ENCODE measurements around the gene NCAPH2. TPM values are rescaled to one million over a fixed set of nuclear protein-coding genes. Genes with fewer than 3 reads are reported as not detected.
A peak's percentile ranks its signal among the peaks of the same experiment; 100 is the strongest.

Gene NCAPH2
- total RNA-seq, 2 donors from 2014 or later: 27.4 to 71.5 TPM

DNA sequence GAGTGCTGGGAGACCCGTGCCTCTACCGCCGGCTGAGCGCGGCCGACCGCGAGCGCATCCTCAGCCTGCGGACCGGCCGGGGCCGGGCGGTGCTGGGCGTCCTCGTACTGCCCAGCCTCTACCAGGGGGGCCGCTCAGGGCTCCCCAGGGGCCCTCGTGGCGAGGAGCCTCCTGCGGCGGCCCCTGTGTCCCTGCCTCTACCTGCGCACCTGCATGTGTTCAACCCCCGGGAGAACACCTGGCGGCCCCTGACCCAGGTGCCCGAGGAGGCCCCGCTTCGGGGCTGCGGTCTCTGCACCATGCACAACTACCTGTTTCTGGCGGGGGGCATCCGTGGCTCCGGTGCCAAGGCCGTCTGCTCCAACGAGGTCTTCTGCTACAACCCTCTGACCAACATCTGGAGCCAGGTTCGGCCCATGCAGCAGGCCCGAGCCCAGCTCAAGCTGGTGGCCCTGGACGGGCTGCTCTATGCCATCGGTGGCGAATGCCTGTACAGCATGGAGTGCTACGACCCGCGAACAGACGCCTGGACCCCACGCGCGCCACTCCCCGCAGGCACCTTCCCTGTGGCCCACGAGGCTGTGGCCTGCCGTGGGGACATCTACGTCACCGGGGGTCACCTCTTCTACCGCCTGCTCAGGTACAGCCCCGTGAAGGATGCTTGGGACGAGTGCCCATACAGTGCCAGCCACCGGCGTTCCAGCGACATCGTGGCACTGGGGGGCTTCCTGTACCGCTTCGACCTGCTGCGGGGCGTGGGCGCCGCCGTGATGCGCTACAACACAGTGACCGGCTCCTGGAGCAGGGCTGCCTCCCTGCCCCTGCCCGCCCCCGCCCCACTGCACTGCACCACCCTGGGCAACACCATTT, 41.1 kb downstream of the NCAPH2 start:
- DNase-seq: no peak

DNA sequence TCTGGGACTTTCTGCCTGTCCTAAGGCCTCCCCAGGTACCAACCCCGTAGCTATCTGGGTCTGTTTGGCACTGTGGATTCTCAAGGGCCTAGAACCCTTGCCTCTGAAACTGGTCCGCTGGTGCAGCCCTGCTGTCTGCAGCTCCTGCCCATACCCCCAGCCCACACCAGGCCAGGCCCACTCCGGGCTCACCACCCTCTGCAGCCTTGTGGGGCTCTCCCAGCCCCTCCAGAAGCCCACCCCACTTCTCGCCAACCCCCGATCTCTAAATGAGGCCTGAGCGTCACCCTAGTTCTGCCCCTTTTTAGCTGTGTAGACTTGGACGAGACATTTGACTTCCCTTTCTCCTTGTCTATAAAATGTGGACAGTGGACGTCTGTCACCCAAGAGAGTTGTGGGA, 42.4 kb downstream of the NCAPH2 start:
- Histone ChIP-seq H3K4me1 (no peaks in the 10 kb centered on the region), H3K9ac (ENCODE audit: low read depth in 2 of 2, low read length in 2 of 2) (no peak overlapping the region), H3K4me3 (no peak overlapping the region), H3K36me3 (no peaks in the 10 kb centered on the region), H3K27ac (no peak overlapping the region), H3K27me3 (peaks cover 32% of the 10 kb centered on the region), H3K9me3 (no peaks in the 10 kb centered on the region)
- intact Hi-C loops (cut with DNase I): no loop called here
- TF ChIP-seq, protein P1, sequence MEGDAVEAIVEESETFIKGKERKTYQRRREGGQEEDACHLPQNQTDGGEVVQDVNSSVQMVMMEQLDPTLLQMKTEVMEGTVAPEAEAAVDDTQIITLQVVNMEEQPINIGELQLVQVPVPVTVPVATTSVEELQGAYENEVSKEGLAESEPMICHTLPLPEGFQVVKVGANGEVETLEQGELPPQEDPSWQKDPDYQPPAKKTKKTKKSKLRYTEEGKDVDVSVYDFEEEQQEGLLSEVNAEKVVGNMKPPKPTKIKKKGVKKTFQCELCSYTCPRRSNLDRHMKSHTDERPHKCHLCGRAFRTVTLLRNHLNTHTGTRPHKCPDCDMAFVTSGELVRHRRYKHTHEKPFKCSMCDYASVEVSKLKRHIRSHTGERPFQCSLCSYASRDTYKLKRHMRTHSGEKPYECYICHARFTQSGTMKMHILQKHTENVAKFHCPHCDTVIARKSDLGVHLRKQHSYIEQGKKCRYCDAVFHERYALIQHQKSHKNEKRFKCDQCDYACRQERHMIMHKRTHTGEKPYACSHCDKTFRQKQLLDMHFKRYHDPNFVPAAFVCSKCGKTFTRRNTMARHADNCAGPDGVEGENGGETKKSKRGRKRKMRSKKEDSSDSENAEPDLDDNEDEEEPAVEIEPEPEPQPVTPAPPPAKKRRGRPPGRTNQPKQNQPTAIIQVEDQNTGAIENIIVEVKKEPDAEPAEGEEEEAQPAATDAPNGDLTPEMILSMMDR (IDR thresholded peaks at IDR 0.05): no peak
- DNase-seq: no peak

More for the DNA sequence above, 41.1 kb downstream of the NCAPH2 start:
- Histone ChIP-seq H3K36me3 (no peaks in the 10 kb centered on the region), H3K27me3 (peaks cover 32% of the 10 kb centered on the region), H3K9ac (ENCODE audit: low read depth in 2 of 2, low read length in 2 of 2) (peak overlapping the region in 1 of 2 donors; percentile 60), H3K4me1 (no peaks in the 10 kb centered on the region), H3K9me3 (no peaks in the 10 kb centered on the region), H3K4me3 (peak overlapping the region; percentile 18), H3K27ac (no peak overlapping the region)
- intact Hi-C loops (cut with DNase I): no loop called here
- TF ChIP-seq, protein P1 (IDR thresholded peaks at IDR 0.05): no peak

DNA sequence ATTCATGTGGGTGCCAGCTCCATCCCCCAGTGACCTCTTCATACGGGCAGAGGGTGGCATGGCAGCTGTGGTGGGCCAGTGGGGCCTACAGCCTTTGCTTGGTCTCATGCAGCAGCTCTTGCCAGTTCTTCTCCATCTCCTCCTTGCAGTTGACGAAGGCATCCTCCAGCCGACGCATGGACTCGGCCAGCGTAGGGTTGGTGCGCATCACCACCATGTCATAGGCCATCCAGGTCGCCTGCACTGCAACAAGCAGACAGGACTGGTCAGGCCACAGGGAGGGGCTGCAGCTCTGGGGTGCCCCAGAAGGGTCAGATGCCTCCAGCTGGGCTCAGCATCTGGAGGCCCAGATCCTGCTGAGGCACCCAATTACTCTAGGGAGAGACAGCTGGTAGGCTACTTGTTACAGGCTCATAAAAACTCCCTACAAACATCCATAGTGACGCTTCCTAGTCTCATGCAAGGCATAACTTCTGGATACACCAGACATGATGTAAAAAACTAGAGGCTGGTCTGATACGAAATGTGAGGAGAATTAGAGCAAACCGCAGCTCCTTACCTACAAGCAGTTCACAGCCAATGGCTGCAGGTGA, 43.2 kb downstream of the NCAPH2 start:
- DNase-seq: no peak
- intact Hi-C loops (cut with DNase I): no loop called here
- no peak overlapping the region for H3K27ac ChIP-seq
- H3K4me1 ChIP-seq: no peaks in the 10 kb centered on the region
- no peaks in the 10 kb centered on the region for H3K36me3 ChIP-seq
- no peak overlapping the region for H3K4me3 ChIP-seq
- H3K9me3 ChIP-seq: no peaks in the 10 kb centered on the region
- TF ChIP-seq, protein P1 (IDR thresholded peaks at IDR 0.05): no peak
- H3K27me3 ChIP-seq: peaks cover 28% of the 10 kb centered on the region
- peak overlapping the region in 1 of 2 donors; percentile 5 for H3K9ac ChIP-seq (ENCODE audit: low read depth in 2 of 2, low read length in 2 of 2)

DNA sequence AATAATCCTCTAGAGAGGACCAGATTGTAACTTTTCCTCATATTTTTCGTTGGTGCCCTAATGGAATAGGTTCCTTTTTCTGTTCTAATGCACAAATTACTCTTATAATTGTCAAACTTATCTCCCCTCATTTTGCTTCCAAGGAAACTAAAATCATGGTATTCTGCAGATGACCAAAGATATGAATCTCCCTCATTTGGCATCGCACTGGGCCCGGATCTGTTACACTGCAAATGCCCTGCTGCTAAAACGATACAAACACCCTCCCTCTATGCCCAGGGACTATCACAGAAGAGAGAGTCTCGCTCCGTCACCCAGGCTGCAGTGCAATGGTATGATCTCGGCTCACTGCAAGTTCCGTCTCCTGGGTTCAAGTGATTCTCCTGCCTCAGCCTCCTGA, 45.3 kb downstream of the NCAPH2 start:
- Histone ChIP-seq H3K4me3 (no peak overlapping the region), H3K9ac (ENCODE audit: low read depth in 2 of 2, low read length in 2 of 2) (no peak overlapping the region), H3K4me1 (no peaks in the 10 kb centered on the region), H3K9me3 (no peaks in the 10 kb centered on the region), H3K36me3 (no peaks in the 10 kb centered on the region), H3K27me3 (peaks cover 12% of the 10 kb centered on the region), H3K27ac (no peak overlapping the region)
- TF ChIP-seq, protein P1 (IDR thresholded peaks at IDR 0.05): no peak
- intact Hi-C loops (cut with DNase I): no loop called here
- DNase-seq: no peak

DNA sequence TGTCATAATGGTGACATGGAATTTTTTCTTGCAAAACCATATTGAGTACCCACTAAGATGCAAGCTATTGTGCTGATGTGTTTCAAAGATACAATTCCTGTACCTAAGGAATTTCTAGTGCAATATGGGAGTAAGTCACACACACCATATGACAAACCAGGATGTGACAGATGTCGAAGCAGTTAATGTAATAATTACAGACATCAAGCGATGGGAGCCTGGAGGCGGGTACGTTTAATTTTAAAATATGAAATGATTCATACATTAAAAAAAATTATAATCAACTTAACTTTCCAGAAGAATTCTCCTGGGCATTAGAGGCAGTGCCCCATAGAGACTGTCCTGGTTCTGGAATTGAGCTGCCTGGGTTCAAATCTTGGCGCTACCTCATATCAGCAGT, 48.7 kb downstream of the NCAPH2 start:
- TF ChIP-seq, protein P1 (IDR thresholded peaks at IDR 0.05): no peak
- no peak for DNase-seq
- H3K9ac ChIP-seq (ENCODE audit: low read depth in 2 of 2, low read length in 2 of 2): no peak overlapping the region
- H3K27me3 ChIP-seq: no peaks in the 10 kb centered on the region
- H3K4me3 ChIP-seq: no peak overlapping the region
- intact Hi-C loops (cut with DNase I): no loop called here
- H3K36me3 ChIP-seq: no peaks in the 10 kb centered on the region
- no peak overlapping the region for H3K27ac ChIP-seq
- H3K4me1 ChIP-seq: no peaks in the 10 kb centered on the region
- H3K9me3 ChIP-seq: no peaks in the 10 kb centered on the region

All from colonic mucosa (tissue), 4 donors.